GM19023 (cell line): ENCODE measurements around the gene SRMS.
"Not testable (repeated sequence)": the region's sequence is repeated elsewhere in the genome, so short reads cannot be mapped to it uniquely, and the experiment has no call there.

Experiments
- ATAC-seq: cut with Tn5 transposase; IDR thresholded peaks from one replicate; pipeline ENCODE4 v1.9.1; 2021; ENCODE audit warnings: mild to moderate bottlenecking, moderate library complexity; ENCODE audit not compliant: unreplicated experiment

Gene SRMS

GRCh38 chr20:63566395-63567135 lies 19.0 kb upstream of the SRMS start:
- ATAC-seq: no peak

DNA sequence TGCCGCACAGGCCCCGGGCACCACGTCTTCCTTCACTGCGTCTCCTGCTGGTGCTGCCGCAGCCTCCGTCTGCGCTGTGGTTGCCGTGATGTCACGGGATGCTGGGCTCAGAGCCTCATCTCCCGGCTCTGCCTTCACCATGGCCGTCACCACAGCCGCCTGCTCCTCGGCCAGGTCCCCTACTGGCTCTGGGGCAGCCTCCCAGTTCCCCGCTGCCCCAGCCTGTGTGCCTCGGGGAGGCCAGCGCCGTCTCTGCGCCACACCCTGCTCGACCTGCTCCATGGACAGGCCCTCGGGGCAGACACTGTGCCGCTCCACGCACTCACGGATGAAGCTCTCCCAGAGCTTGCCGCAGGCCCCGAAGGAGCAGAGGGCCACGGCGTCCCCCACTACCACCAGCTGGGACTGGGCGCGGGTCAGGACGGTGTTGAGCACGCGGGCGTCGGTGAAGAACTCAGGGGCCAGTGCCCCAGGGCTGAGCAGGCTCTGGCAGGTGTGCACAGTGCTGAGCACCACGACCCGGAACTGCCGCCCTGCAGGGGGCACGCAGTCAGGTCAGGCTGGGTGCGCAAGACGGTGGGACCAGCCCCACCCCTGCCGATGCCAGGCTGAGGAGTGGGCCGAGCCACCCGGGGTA lies 18.3 kb upstream of the SRMS start:
- no peak for ATAC-seq

- no peak for ATAC-seq
These were observed 17.6 kb upstream of the SRMS start for GRCh38 chr20:63565021-63565698.

- ATAC-seq: no peak
These were observed 16.7 kb upstream of the SRMS start for GRCh38 chr20:63564036-63564810.

GRCh38 chr20:63563225-63563935 lies 15.8 kb upstream of the SRMS start:
- ATAC-seq: no peak

DNA sequence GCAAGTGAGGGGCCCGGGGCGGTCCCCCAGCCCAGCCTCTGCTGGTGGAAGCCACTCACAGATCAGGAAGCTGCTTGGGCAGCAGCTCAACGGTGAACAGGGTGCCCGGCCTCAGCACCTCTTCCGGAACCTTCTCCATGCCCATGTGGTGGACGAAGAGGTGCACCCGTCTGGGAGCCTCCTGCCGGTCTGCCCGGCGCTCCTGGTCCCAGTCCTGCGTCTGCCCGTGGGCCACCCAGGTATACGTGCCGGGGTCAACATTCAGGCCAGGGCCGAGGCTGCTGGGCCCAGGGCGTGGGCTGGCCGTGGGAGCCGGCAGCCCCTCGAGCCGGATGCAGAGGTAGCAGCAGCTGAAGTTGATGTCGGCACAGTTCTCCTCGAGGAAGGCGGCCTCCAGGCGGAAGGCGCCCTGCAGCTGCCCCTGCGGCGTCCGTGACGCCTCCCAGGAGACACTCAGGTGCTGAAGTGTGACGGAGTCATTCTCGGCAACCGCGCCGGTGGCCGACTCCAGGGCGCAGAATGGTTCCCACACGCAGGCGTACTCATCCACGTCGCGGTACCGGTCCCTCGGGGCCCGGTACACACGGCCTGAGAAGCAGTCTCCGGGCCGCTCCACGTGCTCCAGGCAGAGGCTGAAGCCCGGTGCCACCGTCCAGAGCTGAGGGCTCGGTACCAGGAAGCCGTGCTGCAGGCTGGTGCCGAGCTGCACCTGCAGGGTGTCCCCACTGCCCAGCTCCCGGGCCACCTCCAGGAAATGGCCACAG lies 15.1 kb upstream of the SRMS start:
- ATAC-seq: no peak

GRCh38 chr20:63561624-63562396 lies 14.3 kb upstream of the SRMS start:
- ATAC-seq: no peak

- ATAC-seq: no peak
These were observed 13.5 kb upstream of the SRMS start for GRCh38 chr20:63560856-63561609.

DNA sequence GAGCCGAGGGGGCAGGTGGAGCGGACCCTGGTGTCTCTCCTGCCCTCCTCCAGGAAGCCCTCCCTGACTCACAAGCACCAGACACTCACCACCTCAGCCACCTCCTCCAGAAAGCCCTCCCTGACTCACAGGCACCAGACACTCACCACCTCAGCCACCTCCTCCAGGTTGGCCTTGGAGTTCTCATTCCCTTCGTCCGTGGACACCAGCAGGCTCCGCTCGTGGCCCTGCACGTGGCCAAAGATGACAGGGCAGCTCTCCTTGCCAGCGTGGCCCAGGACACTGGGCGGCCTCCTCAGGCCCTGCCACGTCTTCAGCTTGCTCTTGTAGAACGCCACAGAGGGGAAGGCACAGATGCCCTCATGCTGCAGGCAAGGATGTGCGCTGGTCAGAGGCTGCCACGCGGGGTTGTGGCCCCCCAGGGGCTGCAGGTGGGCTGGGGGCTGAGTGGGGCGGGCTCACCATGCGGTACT lies 12.8 kb upstream of the SRMS start:
- no peak for ATAC-seq

GRCh38 chr20:63559485-63560332 lies 12.2 kb upstream of the SRMS start:
- ATAC-seq: not testable (repeated sequence)

- no peak for ATAC-seq
These were observed 11.4 kb upstream of the SRMS start for GRCh38 chr20:63558804-63559484.

DNA sequence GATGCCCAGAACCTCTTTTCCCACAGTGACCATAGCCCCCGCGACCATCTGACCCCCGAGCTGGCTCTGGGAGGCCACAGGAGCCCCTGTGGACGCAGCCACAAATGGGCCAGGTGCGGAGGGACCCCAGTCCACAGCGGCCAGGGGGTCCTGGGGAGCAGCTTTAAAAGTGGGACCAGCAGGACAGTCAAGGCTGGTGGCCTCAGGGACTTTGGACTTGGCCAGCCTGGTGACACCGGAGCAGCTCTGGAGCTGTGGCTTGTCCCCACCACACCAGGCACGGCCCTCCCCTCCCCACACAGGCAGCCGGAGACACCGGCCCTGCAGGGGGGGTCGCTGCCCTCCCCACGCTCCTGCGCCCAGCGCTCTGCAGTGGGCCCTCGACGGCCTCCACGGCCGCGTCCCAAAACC lies 9.9 kb upstream of the SRMS start:
- ATAC-seq: no peak

DNA sequence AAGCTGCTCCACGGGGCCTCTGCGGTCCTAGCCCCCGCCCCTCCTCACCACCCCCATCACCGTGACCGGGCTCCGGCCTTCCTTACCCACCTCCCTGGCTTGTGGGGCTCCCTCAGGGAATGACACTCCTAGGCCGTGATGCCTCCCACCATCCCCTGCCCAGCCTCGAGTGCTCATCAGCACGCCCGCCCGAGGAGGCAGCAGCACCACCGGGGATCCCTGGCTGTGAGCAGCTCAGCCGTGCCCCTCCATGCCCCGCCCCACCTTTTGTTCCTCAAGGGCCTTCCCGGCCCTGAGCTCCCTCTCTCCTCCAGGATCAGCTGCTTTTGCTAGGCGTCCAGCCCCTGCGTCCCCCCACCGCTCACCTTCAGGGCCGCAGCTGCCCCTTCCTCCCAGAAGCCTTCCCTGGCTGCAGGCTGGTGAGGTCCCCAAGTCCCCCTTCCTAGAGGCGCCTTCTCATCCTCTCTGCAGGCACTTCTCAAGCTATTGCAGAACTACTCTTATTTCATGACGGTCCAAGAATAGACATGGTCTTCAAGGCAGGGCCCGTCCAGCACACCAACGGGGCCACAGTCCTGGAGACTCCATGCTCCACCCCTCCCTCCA lies 9.4 kb upstream of the SRMS start:
- ATAC-seq: no peak

- ATAC-seq: no peak
These were observed 8.3 kb upstream of the SRMS start for GRCh38 chr20:63555661-63556381.

- no peak for ATAC-seq
These were observed 7.1 kb upstream of the SRMS start for GRCh38 chr20:63554361-63555278.
